AG04450 (cell line): ENCODE results near the gene MORN2. TPM values are rescaled to one million over a fixed set of nuclear protein-coding genes. Genes with fewer than 3 reads are reported as not detected.

Experiments used
- CTCF ChIA-PET: fragments of 300-600, 350-600 bp; formaldehyde crosslinking; extraction: SDS; loops from one replicate; lab custom pipeline; 2022; ENCODE audit warnings: antibody characterized with exemption, inconsistent platforms; lab: Charles Lee
- POLR2A ChIA-PET: fragments of 350-600 bp; formaldehyde crosslinking; extraction: SDS; loops from one replicate; lab custom pipeline; 2021; ENCODE audit warnings: antibody characterized with exemption, inconsistent platforms; lab: Yijun Ruan, JAX
- DNase-seq: peaks from one replicate; pipeline ENCODE4 v3.0.0-alpha.2; 2011; ENCODE audit warnings: low read depth, low spot score
- H3K27ac ChIP-seq: one replicate; pipeline ENCODE4 v1.5.1; 2012; ENCODE audit warnings: low read depth, low read length, control low read depth
- H3K27me3 ChIP-seq: one replicate; pipeline ENCODE4 v1.6.0; 2012; ENCODE audit warnings: low read length; ENCODE audit not compliant: control insufficient read depth, insufficient read depth
- H3K4me3 ChIP-seq: 2 replicates; pipeline ENCODE4 v1.5.1; 2011; ENCODE audit warnings: mild to moderate bottlenecking, low read depth, low read length, control low read depth
- H3K9me3 ChIP-seq: 2 replicates; pipeline ENCODE4 v1.5.1; 2012; ENCODE audit warnings: low read length; ENCODE audit not compliant: control insufficient read depth, insufficient read depth
- CTCF ChIP-seq: IDR thresholded peaks from 2 replicates; pipeline ENCODE4 v1.5.1; 2011; ENCODE audit warnings: low read depth, low read length, control low read depth, inconsistent platforms
- polyA plus RNA-seq: library from polyadenylated mRNA; depleted of rRNA; stranded (reverse); fragments of >200 nt; gene quantifications from 2 replicates; pipeline ENCODE4 v1.2.3, GENCODE V29; 2011

MORN2 gene
- polyA plus RNA-seq, 1 experiment = 34.8 TPM

- H3K27me3 ChIP-seq = no peaks in the 10 kb centered on the region
- POLR2A ChIA-PET = interaction anchor here (1.4 to 1.6 kb wide), 2 partner anchors 72 to 124 kb away, joined by 6 read pairs; partner anchors contain the start of gene SRSF7
- H3K27ac ChIP-seq = peak overlapping the region; percentile 24
- TF ChIP-seq CTCF = no peak
- DNase-seq = no peak
- H3K9me3 ChIP-seq = no peaks in the 10 kb centered on the region; the same call in 1 of the 2 replicates
- H3K4me3 ChIP-seq = peak overlapping the region; percentile 99
- CTCF ChIA-PET = interaction anchor here (0.6 kb wide), 1 partner anchor 60 kb away, joined by 11 read pairs; no protein-coding TSS in a partner anchor
Observed at GRCh38 chr2:38875227-38875575, 575 bp upstream of the MORN2 start.

GRCh38 chr2:38876407-38876806 is 631 bp downstream of the MORN2 start:
- POLR2A ChIA-PET = interaction anchor here (1.4 to 1.6 kb wide), 2 partner anchors 71 to 125 kb away, joined by 6 read pairs; partner anchors contain the start of gene SRSF7
- Histone ChIP-seq H3K27ac (no peak overlapping the region), H3K9me3 (no peaks in the 10 kb centered on the region; the same call in 1 of the 2 replicates), H3K27me3 (no peaks in the 10 kb centered on the region), H3K4me3 (peak overlapping the region; percentile 99)
- TF ChIP-seq CTCF = no peak
- no peak for DNase-seq
- CTCF ChIA-PET = interaction anchor here (1.2 to 1.3 kb wide), 3 partner anchors 42 to 353 kb away, joined by 3 to 4 read pairs (median 4); no protein-coding TSS in a partner anchor

- Histone ChIP-seq H3K4me3 (no peak overlapping the region), H3K27ac (no peak overlapping the region), H3K27me3 (no peaks in the 10 kb centered on the region), H3K9me3 (no peaks in the 10 kb centered on the region)
- POLR2A ChIA-PET = no interaction called here
- no peak for TF ChIP-seq CTCF
- CTCF ChIA-PET = interaction anchor here (0.5 kb wide), 1 partner anchor 321 kb away, joined by 3 read pairs; no protein-coding TSS in a partner anchor
- no peak for DNase-seq
Observed at GRCh38 chr2:38886063-38886462, 10.3 kb downstream of the MORN2 start.

GRCh38 chr2:38887347-38887746 is 11.6 kb downstream of the MORN2 start:
- H3K9me3 ChIP-seq = no peaks in the 10 kb centered on the region
- ChIA-PET CTCF (no interaction called here), POLR2A (no interaction called here)
- no peak for DNase-seq
- no peaks in the 10 kb centered on the region for H3K27me3 ChIP-seq
- H3K27ac ChIP-seq = no peak overlapping the region
- no peak overlapping the region for H3K4me3 ChIP-seq
- TF ChIP-seq CTCF = no peak

GRCh38 chr2:38887902-38888554 is 12.3 kb downstream of the MORN2 start:
- no peaks in the 10 kb centered on the region for H3K27me3 ChIP-seq
- H3K27ac ChIP-seq = no peak overlapping the region
- no peak for DNase-seq
- no peak for TF ChIP-seq CTCF
- CTCF ChIA-PET = no interaction called here
- H3K4me3 ChIP-seq = no peak overlapping the region
- POLR2A ChIA-PET = no interaction called here
- H3K9me3 ChIP-seq = no peaks in the 10 kb centered on the region
